Colonic mucosa (tissue), 4 donors: ENCODE measurements around the gene MFSD6. TPM values are rescaled to one million over a fixed set of nuclear protein-coding genes. Genes with fewer than 3 reads are reported as not detected.
A peak's percentile ranks its signal among the peaks of the same experiment; 100 is the strongest.

Experiments used
- DNase-seq: peaks from one replicate; pipeline ENCODE4 v3.0.0-alpha.2; 2020
- H3K27ac ChIP-seq: fragments of 200-600 bp; one replicate; pipeline ENCODE4 v1.8.0; 2021
- H3K27me3 ChIP-seq: fragments of 200-600 bp; one replicate; pipeline ENCODE4 v1.8.0; 2021
- H3K36me3 ChIP-seq: fragments of 200-600 bp; one replicate; pipeline ENCODE4 v1.8.0; 2021
- H3K4me1 ChIP-seq: fragments of 200-600 bp; one replicate; pipeline ENCODE4 v1.8.0; 2021; ENCODE audit warnings: mild to moderate bottlenecking
- H3K4me3 ChIP-seq: fragments of 200-600 bp; one replicate; pipeline ENCODE4 v1.8.0; 2021
- H3K9ac ChIP-seq, 2 donors: one replicate each; pipeline ENCODE4 v1.7.0; 2013; ENCODE audit warnings: control low read depth in 2 of 2, low read depth in 2 of 2, low read length in 2 of 2
- H3K9me3 ChIP-seq: fragments of 200-600 bp; one replicate; pipeline ENCODE4 v1.8.0; 2021
- CTCF ChIP-seq: fragments of 200-600 bp; IDR thresholded peaks from one replicate; pipeline ENCODE4 v1.8.0; 2022; ENCODE audit warnings: antibody characterized with exemption, mild to moderate bottlenecking
- intact Hi-C: fragments of 100-400 bp; cut with DNase I; formaldehyde crosslinking; loops from one replicate; pipeline ENCODE4 v1.14.1; 2022
- total RNA-seq, 2 donors: library from RNA; stranded (reverse); fragmentation: NEBNext Ultra II Directional in 1 of 2; extraction: Animal tissue kit (Norgen Biotek cat#: 25700) in 1 of 2; gene quantifications; one replicate each; pipeline ENCODE4 v1.2.1, GENCODE V29; 2021
- donor health status: healthy.
- donor health status: DM: no; HTN: no; CAD: no.
- donor health status: DM: no; HTN: no; CAD: no.

Gene MFSD6
- total RNA-seq, 2 donors from 2014 or later = 60.9 to 83.3 TPM

GRCh38 chr2:190499273-190499672, 91.1 kb downstream of the MFSD6 start:
- Histone ChIP-seq H3K9ac (no peak overlapping the region), H3K27ac (no peak overlapping the region), H3K9me3 (no peaks in the 10 kb centered on the region), H3K27me3 (no peaks in the 10 kb centered on the region), H3K4me1 (peaks cover 8% of the 10 kb centered on the region), H3K36me3 (no peaks in the 10 kb centered on the region), H3K4me3 (no peak overlapping the region)
- DNase-seq = no peak
- intact Hi-C loops = no loop called here
- no peak for TF ChIP-seq CTCF

- H3K4me3 ChIP-seq = no peak overlapping the region
- H3K27me3 ChIP-seq = no peaks in the 10 kb centered on the region
- H3K4me1 ChIP-seq = peaks cover 8% of the 10 kb centered on the region
- intact Hi-C loops = no loop called here
- peak; percentile 21 for DNase-seq
- H3K27ac ChIP-seq = no peak overlapping the region
- H3K36me3 ChIP-seq = no peaks in the 10 kb centered on the region
- no peak for TF ChIP-seq CTCF
- no peak overlapping the region for H3K9ac ChIP-seq
- H3K9me3 ChIP-seq = no peaks in the 10 kb centered on the region
Measured at GRCh38 chr2:190500054-190500502, 91.9 kb downstream of the MFSD6 start.

- intact Hi-C loops = no loop called here
- Histone ChIP-seq H3K9ac (no peak overlapping the region), H3K27me3 (no peaks in the 10 kb centered on the region), H3K4me1 (peaks cover 13% of the 10 kb centered on the region), H3K9me3 (no peaks in the 10 kb centered on the region), H3K36me3 (no peaks in the 10 kb centered on the region), H3K27ac (no peak overlapping the region), H3K4me3 (no peak overlapping the region)
- TF ChIP-seq CTCF = no peak
- DNase-seq = no peak
Measured at GRCh38 chr2:190501231-190501630, 93.1 kb downstream of the MFSD6 start.

- peaks cover 13% of the 10 kb centered on the region for H3K4me1 ChIP-seq
- no peak for TF ChIP-seq CTCF
- no peak for DNase-seq
- no peaks in the 10 kb centered on the region for H3K36me3 ChIP-seq
- no peak overlapping the region for H3K27ac ChIP-seq
- no peak overlapping the region for H3K4me3 ChIP-seq
- no peaks in the 10 kb centered on the region for H3K27me3 ChIP-seq
- H3K9ac ChIP-seq = no peak overlapping the region
- H3K9me3 ChIP-seq = no peaks in the 10 kb centered on the region
- intact Hi-C loops = no loop called here
Measured at GRCh38 chr2:190501702-190502407, 93.7 kb downstream of the MFSD6 start.

- Histone ChIP-seq H3K9ac (no peak overlapping the region), H3K4me1 (peaks cover 13% of the 10 kb centered on the region), H3K4me3 (no peak overlapping the region), H3K27ac (peak overlapping the region; percentile 16), H3K36me3 (no peaks in the 10 kb centered on the region), H3K9me3 (no peaks in the 10 kb centered on the region), H3K27me3 (no peaks in the 10 kb centered on the region)
- no peak for TF ChIP-seq CTCF
- intact Hi-C loops = no loop called here
- DNase-seq = peak; percentile 48
Measured at GRCh38 chr2:190503088-190503487, 94.9 kb downstream of the MFSD6 start.
